HG02798 (cell line): Measurements from ENCODE around the gene HMCN2.

Source experiments
- ATAC-seq: cut with Tn5 transposase; IDR thresholded peaks from one replicate; pipeline ENCODE4 v1.9.1; 2021; ENCODE audit warnings: mild to moderate bottlenecking; ENCODE audit not compliant: unreplicated experiment, poor library complexity

HMCN2 gene

DNA sequence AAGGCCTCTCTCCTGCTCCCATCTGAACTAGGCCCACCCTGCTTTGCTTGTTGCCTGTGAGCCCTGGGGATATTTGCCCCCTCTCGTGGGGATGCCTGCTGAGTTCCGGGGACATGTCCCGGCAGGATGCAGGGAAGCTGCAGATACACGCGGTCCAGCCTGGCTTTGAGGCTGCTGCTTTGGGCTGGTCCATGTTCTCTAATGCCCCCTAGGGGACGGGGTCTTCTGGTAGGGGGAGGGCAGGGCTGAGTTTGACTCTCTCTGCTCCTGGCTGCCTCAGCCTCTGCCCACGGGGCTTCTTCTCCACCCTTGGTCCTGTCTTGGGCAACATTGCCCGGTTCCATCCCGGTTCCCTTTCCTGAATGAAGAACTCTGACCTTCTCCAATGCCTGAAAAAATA lies 94.3 kb downstream of the HMCN2 start:
- no peak for ATAC-seq

DNA sequence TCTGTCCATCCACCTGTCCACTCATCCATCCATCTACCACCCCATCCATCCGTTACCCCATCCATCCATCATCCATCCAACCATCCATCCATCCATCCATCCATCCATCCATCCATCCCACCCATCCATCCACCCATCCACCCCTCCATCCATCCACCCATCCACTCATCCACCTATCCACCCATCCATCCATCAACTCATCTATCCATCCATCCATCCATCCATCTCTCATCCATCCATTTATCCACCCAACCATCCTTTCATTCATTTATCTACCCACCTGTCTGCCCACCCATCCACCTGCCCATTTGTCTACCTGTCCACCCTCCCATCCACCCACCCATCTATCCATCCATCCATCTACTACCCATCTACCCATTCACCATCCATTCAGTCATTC lies 95.1 kb downstream of the HMCN2 start:
- no peak for ATAC-seq

DNA sequence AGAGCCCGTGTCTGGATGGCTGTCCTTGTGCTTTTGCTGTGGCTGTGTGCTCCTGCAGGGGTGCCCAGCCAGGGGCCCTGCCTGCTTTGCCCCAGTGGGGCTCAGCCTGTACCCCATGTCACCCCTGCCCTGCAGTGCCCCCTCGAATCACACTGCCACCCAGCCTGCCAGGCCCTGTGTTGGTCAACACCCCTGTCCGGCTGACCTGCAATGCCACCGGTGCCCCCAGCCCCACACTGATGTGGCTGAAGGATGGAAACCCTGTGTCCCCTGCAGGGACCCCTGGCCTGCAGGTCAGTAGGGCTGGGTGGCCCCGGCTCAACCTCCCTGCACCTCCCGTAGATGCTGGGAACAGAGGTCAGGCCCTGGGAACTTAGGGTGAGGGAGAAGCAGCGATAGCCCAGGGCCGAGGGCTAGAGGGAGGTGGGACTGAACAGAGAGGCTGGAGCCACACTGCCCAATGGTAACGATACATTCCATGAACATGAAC lies 96.4 kb downstream of the HMCN2 start:
- ATAC-seq: no peak

DNA sequence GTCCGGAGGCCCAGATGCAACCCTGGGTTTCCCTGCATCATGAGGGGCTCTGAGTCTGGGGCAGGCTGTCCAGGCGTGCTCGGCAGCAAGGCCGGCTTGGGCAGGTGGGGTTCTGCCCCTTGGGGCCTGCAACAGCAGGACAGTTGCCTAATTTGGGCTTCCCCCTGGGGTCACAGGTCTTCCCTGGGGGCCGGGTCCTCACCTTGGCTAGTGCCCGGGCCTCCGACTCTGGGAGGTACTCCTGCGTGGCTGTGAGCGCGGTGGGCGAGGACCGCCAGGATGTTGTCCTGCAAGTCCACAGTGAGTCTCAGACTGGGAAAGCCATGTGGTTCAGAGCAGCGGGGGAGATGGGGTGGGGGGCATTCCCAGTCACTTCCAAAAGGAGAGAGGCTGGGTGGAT lies 97.1 kb downstream of the HMCN2 start:
- ATAC-seq: no peak

DNA sequence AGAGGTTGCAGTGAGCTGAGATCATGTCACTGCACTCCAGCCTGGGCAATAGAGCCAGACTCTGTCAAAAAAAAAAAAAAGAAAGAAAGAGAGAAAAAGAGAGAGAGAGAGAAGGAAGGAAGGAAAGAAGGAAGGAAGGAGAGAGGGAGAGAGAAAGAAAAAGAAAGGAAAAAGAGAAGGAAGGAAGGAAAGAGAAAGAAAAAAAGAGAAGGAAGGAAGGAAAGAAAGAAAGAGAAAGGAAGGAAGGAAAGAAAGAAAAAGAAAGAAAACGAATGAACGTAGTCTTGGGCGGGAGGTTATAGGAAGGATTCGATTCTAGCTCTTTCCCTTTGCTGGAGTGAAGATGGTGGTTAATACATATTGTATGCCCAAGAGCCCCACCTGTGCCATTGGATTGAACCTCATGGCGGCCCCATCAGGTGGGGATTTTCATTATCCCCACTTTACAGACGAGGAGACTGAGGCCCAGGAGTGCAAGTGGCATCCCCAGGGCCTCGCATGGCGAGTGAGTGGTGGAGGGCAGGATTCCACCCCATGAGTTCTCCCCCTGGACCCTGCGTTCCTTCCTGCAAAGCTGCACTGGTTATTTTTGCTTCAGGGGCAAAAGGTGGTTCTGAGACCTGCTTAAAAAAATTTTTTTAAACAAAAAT lies 98.3 kb downstream of the HMCN2 start:
- ATAC-seq: no peak

DNA sequence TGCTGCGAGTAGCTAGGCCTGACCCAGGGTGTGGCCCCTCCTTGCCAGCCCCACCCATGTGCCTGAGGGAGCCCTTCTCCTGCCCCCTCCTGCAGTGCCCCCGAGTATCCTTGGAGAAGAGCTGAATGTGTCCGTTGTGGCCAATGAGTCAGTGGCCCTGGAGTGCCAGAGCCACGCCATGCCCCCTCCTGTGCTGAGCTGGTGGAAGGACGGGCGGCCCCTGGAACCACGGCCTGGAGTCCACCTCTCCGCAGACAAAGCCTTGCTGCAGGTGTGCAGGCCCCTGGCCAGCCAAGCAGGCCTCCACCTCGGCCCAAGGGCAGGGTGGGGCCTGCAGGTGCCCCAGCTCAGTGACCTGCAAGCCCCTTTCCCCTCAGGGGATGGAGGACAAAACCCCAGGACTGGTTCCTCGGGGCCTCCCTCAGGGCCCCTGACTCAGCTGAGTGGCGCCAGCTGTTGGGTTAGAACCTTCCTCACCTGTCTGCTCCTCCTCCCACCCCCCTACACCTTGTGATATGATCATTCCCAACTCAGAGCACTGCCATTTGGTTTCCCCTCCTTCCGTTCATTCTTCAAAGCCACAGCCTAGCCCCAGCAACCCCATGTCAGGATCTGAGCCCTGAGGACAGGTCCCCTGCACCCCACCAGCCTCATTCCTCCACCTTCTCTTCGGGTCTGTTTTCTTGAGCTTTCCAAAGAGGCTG lies 99.2 kb downstream of the HMCN2 start:
- no peak for ATAC-seq

DNA sequence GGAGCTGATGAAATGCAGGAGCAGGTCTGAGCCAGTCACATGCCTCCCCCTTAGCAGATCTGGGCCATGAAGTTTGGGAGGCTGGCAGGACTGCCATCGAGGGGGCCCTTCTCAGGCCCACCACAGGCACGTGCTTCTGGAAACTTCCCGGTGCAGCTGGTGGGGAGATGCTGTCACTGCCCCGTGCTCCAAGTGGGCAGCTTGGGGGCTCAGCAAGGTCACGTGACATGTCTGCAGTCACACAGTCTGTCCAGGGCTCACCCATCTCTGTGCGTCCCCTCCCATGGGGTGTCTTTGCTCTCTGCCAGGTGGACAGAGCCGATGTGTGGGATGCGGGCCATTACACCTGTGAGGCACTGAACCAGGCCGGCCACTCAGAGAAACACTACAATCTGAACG lies 99.8 kb downstream of the HMCN2 start:
- ATAC-seq: no peak

DNA sequence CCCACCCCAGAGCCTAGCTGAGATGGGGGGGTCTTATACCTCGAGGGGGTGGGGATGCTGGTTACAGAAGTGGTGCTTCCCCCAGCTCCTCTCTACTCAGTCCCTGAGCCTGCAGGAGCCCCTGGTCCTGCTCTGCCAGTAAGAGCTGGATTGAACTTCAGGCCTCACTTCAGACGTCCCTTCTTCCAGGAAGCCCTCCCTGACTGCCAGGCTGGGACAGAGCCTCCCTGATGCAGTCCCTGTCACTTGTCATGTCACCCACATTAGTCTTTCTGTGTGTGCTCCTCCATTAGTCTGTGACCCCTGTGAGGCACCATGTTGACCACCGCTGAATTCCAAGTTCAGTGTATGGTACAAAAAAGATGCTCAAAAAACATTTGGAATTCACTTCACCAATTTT lies 100.5 kb downstream of the HMCN2 start:
- no peak for ATAC-seq

DNA sequence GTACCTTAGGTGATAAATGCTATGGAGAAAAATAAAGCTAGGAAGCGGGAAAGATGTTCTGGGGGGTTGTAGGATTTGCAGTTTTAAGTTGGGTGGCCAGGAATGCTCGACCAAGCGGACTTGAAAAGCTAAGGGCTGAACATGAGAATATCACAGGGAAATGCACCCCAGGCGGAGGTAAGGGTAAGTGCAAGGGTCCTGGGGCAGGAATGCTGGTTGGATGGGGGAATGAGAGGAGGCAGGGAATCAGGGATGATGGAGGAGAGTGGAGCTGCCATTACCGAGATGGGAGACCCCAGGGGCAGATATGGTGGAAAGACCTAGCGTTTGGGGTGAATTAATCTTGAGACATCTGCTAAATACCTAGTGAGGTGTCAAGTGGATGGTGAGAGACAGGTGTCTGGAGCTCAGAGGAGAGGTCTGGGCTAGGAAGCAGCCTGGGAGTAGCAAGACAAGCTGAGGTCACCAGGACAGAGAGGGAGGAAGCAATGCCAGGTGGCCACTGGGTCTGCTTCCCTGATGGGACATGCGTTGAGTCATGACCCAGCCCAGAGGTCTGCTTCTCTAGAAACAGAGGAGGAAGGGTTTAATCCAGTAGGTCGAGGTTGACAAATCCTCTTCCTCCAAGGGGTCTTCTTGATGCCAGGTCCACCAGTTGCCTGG lies 101.5 kb downstream of the HMCN2 start:
- ATAC-seq: no peak

DNA sequence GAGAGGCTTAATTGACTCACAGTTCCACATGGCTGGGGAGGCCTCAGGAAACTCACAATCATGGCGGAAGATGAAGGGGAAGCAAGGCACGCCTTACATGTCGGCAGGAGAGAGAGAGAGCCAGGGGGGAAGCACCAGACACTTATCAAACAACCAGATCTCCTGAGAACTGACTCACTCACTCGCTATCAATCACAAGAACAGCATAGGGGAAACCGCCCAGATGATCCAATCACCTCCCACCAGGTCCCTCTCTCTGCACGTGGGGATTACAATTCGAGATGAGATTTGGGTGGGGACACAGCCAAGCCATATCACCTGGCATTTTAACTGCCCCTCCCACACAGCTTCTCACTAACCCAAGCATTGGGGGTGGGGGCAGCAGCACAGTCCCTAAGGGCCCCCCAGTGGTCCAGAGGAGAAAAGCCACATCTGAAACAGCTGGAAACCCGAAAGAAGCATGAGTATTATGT lies 103.1 kb downstream of the HMCN2 start:
- ATAC-seq: no peak

DNA sequence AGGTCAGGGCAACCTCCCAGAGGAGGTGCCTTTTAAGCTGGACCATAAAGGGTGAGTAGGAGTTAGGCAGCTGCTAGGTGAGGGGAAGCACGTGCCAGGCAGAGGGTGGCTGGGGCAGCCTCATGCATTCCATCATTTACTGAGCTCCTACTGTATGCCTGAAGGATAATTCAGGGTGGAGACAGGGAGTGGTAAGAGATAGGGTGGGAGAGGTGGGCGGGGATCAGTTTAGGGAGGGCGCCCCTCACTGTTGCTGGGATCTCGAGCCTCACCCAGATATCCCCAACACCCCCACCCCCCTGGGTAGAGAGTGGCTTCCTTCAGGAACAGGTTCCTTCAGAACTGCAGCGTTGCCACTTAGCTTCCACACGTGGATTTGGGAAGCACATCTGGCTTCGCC lies 104.7 kb downstream of the HMCN2 start:
- ATAC-seq: no peak

DNA sequence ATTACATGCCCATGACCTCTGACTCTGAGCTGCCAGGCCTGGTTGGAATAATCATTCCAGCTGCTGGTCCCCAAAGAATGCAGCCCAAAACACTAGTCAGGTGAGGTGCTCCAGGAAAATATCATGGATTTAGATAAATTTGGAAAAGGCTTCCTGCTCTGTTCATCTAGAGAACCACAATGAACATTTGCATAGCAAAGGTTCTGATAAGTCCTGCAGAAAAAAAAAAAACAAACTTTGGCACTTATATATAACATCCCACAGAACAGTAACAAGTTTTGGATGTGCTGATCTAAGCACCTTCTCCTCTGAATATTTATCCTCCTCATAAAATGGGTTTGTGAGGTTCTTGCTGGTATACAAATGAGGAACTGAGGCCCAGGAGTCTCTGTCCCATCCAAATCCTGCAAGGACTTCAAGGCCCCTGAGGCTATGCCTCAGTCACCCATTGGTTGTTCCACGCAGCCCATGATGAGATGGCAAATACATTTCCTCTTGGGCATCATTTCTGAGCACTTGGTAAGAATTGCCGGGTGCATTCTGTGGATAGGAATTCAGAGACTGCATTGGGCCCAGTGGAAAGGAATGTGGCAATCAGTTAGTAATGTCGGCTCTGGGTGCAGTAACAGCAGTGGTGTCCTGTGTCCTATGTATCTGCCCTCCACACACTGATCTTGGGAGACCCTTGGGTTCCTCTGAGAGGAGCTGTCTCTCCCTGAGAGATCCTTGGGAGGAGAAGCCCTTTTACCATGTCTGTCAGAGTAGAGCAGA lies 105.8 kb downstream of the HMCN2 start:
- ATAC-seq: no peak

DNA sequence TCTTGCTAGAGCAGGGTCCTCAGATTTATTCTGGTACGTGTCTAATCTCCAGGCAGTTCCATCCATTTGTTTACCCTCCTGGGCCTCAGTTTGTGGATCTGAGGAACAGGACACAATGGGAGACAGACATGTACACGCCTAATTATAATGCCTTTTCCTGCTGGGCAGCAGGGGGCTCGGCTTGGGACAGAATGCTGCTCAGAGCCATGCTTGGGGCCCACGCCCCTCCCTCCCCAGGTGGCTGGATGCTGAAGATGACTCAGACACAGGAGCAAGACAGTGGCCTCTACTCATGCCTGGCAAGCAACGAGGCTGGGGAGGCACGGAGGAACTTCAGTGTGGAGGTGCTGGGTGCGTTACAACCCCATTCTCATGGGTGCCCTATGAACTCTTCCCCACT lies 106.5 kb downstream of the HMCN2 start:
- ATAC-seq: no peak

DNA sequence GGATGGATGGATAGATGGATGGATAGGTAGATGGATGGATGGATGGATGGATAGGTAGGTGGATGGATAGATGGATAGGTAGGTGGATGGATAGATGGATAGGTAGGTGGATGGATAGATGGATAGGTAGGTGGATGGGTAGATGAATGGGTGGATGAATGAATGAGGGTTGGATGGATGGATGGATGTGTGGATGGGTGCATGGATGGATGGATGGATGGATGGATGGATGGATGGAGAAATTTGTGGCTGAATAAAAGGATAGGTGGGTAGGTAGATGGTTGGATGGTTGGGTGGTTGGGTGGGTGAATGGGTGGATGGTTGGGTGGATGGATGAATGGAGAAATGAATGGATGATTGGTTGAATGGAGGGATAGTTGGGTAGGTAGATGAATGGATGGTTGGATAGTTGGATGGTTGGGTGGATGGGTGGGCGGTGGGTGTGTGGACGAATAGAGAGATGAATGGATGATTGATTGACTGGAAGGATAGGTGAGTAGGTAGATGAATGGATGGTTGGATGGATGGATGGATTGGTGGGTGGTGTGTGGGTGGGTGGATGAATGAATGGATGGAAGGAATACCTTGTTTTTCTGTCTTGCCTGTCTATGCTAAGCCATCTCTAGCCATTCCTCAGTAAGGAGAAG lies 108.2 kb downstream of the HMCN2 start:
- no peak for ATAC-seq

DNA sequence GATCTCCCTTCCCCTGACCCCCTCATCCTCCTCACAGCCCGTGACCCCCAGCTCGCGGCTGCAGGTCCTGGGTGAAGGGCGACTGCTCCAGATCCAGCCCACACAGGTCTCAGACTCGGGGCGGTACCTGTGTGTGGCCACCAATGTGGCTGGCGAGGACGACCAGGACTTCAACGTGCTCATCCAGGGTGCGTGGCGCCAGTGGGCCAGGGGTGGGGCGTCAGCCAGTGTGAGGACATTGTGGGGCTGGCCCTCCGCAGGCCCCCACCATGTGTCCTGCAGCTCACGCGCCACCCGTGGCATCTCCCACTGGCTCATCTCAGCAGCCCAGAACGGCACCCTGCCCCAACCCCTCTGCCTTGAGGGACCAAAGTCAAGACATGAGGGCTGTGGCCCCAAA lies 112.1 kb downstream of the HMCN2 start:
- ATAC-seq: no peak

DNA sequence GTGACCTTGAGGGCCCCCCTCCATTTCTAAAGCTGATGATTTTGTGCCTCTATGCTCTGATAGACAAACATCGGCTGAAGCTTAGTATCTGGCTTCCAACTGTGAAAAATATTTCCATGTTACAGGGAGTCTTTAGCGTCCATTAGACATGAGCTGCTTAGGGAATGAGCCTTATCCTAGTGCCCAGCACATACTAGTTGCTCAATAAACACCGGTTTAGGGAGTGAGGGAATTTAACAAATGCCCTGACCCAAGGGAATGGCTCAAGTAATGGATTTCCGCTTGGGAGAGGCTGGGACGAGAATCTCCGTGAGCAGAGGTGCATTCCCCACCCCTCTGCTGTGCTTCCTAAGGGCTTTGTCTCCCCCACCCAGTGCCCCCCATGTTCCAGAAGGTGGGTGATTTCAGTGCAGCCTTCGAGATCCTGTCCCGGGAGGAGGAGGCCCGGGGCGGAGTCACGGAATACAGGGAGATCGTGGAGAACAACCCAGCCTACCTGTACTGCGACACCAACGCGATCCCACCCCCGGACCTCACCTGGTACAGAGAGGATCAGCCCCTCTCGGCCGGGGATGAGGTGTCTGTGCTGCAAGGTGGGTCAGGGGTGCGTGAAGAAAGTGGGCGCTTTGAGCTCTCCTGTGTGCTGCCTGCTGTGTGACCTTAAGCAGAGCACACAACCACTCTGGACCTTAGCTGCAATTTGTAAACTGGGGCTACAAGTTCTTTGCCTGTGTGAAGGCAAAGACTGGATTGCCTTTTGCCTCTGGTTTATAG lies 113.5 kb downstream of the HMCN2 start:
- ATAC-seq: no peak

DNA sequence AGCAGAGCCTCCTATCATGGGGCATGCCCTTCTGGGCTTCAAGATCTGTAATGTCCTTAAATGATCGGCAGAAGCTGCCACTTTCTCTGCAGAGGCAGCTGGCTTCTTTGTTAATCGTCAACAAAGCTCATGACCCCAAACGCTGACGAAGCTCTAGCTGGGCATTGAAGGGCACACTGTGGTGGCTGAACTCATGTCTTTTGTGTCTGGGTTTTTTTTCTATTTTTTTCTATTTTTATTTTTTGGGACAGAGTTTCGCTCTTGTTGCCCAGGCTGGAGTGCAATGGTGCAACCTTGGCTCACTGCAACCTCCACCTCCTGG lies 114.0 kb downstream of the HMCN2 start:
- ATAC-seq: no peak

DNA sequence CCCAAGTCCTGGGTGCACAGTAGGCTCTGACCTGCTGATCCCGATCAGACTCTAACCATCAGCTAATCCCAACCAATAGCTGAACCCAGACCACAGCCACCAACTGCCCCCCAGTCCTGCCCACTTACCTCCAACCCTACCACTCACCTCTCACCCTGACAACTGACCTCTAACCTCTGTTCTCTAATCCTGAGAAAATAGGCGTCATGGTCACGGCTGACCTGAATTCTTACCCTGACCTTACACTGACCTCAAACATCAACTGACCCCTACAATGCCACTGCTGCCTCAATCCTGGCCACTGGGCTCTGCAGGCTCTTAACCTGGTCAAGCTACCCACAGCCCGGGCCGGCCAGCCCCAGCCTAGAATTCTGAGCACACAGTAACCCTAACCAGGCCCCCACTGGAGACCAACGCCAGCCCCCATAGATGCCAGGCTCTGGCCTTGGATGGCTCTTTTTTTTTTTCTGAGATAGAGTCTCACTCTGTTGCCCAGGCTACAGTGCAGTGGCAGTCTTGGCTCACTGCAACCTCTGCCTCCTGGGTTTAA lies 115.4 kb downstream of the HMCN2 start:
- ATAC-seq: no peak

DNA sequence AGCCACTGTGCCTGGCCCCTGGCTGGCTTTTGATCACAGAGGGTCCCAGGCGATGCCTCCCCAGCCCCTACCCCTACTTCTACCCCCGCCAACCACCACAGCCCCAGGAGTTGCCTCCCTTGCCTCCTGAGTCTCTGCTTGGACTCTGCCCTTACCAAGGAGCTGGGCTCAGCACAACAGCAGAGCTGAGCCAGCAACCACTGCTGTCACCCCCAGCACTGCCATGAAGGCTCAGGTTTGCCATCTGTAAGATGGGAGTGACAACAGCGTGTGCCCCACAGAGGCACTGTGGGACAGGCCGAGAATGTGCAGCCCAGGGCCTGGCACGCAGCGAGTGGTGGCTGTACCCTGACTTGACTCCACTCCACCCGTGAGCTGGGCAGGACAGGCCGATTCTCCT lies 116.1 kb downstream of the HMCN2 start:
- no peak for ATAC-seq
